K562 (cell line): ENCODE data around the gene DHRS11. TPM values are rescaled to one million over a fixed set of nuclear protein-coding genes. Genes with fewer than 3 reads are reported as not detected.
A peak's percentile ranks its signal among the peaks of the same experiment; 100 is the strongest.

ENCODE experiments used
- CXXC5 ChIP-seq: fragments of 250-450 bp; sonication (Bioruptor Pico); IDR thresholded peaks from 2 replicates; pipeline ENCODE4 v1.8.0; 2022; ENCODE audit warnings: inconsistent platforms, mild to moderate bottlenecking, moderate library complexity
- DMBX1 ChIP-seq: fragments of 250-450 bp; sonication (Bioruptor Pico); IDR thresholded peaks from 2 replicates; pipeline ENCODE4 v1.8.0; 2022; ENCODE audit warnings: inconsistent platforms, mild to moderate bottlenecking, moderate library complexity, borderline replicate concordance
- GATAD2B ChIP-seq: fragments of 450-650 bp; IDR thresholded peaks from 2 replicates; pipeline ENCODE4 v1.6.1; 2017; ENCODE audit warnings: mild to moderate bottlenecking, borderline replicate concordance
- HMGXB4 ChIP-seq: sonication (generic); formaldehyde crosslinking; IDR thresholded peaks from 2 replicates; pipeline ENCODE4 v1.8.1; 2023; ENCODE audit warnings: mild to moderate bottlenecking, missing genetic modification reagents
- KAT8 ChIP-seq: fragments of 450-650 bp; IDR thresholded peaks from 2 replicates; pipeline ENCODE4 v1.6.1; 2016; ENCODE audit warnings: low read depth, mild to moderate bottlenecking
- KDM2B ChIP-seq: fragments of 250-450 bp; sonication (Bioruptor Pico); IDR thresholded peaks from 2 replicates; pipeline ENCODE4 v1.8.0; 2021; ENCODE audit warnings: mild to moderate bottlenecking, moderate library complexity
- MBD2 ChIP-seq: sonication (generic); IDR thresholded peaks from 2 replicates; pipeline ENCODE4 v1.6.1; 2016; ENCODE audit warnings: low read depth, borderline replicate concordance
- NFRKB ChIP-seq: fragments of 450-650 bp; IDR thresholded peaks from 2 replicates; pipeline ENCODE4 v1.6.1; 2016; ENCODE audit warnings: low read depth
- PHF21A ChIP-seq: fragments of 450-650 bp; IDR thresholded peaks from 2 replicates; pipeline ENCODE4 v1.6.1; 2017; ENCODE audit warnings: low read depth, borderline replicate concordance
- POLR2AphosphoS2 ChIP-seq: IDR thresholded peaks from 2 replicates; pipeline ENCODE4 v1.6.1; 2012; ENCODE audit warnings: low read length, improper control_type of control experiment
- RBFOX2 ChIP-seq: fragments of 200-400 bp; formaldehyde crosslinking; IDR thresholded peaks from 2 replicates; pipeline ENCODE4 v1.6.1; 2017; ENCODE audit warnings: low read depth, mild to moderate bottlenecking, low read length, moderate library complexity
- SAP30 ChIP-seq: fragments of 200-600 bp; sonication (generic); IDR thresholded peaks from 2 replicates; pipeline ENCODE4 v1.6.1; 2012; ENCODE audit warnings: borderline replicate concordance, low read depth, mild to moderate bottlenecking, moderate library complexity, low read length, control low read depth, inconsistent platforms; ENCODE audit not compliant: insufficient read depth, poor library complexity, severe bottlenecking
- ZNF76 ChIP-seq: fragments of 250-450 bp; sonication (Bioruptor Pico); IDR thresholded peaks from 2 replicates; pipeline ENCODE4 v1.4.0; 2020; ENCODE audit warnings: mild to moderate bottlenecking, moderate library complexity, borderline replicate concordance
- polyA plus RNA-seq, 8 experiments: library from polyadenylated mRNA; depleted of rRNA in 4 of 8; stranded (reverse) in 5 of 8; unstranded in 3 of 8; fragments of >200 nt; fragmentation: Nextera tagmentation in 2 of 8; fragmentation: Illumina TruSeq in 1 of 8; extraction: Ambion mirVana in 2 of 8; extraction: Trizol in 1 of 8; gene quantifications; 2 replicates each; pipeline versions ENCODE4 v1.2.1 to v1.2.3, GENCODE V29; 2011 to 2014; ENCODE audit warnings: inconsistent platforms in 1 of 8, missing spikeins in 1 of 8
- total RNA-seq, 7 experiments: library from RNA; depleted of rRNA in 6 of 7; stranded (reverse); fragments of >200 nt in 6 of 7; fragmentation: Illumina TruSeq in 2 of 7; extraction: Trizol in 2 of 7; gene quantifications; 2 replicates each; pipeline versions ENCODE4 v1.2.1 to v1.2.3, GENCODE V29; 2011 to 2021; ENCODE audit warnings: low replicate concordance in 1 of 7
- TF ChIP-seq, protein P1 (sequence below), 2 experiments: fragments of 450-650 bp; formaldehyde crosslinking in 1 of 2; IDR thresholded peaks; 2 replicates each; pipeline versions ENCODE4 v1.4.0 to v1.6.1; 2014 to 2020; ENCODE audit warnings: mild to moderate bottlenecking in 2 of 2, borderline replicate concordance in 1 of 2, low read depth in 1 of 2
- TF ChIP-seq, protein P2 (sequence below): fragments of 450-650 bp; formaldehyde crosslinking; IDR thresholded peaks from 2 replicates; pipeline ENCODE4 v1.4.0; 2022; ENCODE audit warnings: missing genetic modification characterization

The DHRS11 gene
- total and polyA plus RNA-seq, 9 of the 15 experiments (the other 6 are each of a cell fraction or from before 2014, with no cell fraction given): 15.2 to 123 (median 59.8) TPM

DNA sequence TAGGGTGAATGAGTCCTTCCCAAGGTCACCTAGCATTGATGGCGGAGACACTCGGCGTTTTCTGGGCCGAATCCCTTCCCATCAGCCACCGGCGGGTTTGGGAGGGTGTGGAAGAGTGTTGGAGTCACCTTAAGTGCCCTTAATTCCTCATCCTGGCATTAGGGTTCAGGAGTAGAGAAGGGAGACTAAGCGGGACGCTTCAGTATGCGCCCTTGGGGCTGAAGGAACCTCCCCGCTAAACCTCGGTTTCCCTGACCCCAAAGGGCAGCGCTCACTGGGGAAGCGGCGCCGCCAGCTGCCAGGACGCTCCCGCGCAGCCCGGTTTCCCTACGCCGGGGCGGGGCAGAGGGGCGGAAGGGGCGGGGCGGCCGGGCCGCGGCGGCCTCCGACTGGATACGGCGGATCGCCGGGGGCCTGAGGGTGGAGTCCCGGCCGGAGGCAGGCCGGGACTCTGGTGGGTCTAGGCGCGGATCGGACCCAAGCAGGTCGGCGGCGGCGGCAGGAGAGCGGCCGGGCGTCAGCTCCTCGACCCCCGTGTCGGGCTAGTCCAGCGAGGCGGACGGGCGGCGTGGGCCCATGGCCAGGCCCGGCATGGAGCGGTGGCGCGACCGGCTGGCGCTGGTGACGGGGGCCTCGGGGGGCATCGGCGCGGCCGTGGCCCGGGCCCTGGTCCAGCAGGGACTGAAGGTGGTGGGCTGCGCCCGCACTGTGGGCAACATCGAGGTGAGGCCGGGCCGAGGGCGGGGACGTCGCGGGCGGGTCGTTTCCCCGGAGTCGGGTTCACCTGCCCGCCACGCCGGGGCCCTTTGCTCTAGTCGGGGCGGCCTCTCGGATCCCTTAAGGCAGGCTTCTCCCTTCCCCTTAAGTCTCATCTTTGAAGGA, at the start of gene DHRS11 (continued):
- TF ChIP-seq, protein P1, sequence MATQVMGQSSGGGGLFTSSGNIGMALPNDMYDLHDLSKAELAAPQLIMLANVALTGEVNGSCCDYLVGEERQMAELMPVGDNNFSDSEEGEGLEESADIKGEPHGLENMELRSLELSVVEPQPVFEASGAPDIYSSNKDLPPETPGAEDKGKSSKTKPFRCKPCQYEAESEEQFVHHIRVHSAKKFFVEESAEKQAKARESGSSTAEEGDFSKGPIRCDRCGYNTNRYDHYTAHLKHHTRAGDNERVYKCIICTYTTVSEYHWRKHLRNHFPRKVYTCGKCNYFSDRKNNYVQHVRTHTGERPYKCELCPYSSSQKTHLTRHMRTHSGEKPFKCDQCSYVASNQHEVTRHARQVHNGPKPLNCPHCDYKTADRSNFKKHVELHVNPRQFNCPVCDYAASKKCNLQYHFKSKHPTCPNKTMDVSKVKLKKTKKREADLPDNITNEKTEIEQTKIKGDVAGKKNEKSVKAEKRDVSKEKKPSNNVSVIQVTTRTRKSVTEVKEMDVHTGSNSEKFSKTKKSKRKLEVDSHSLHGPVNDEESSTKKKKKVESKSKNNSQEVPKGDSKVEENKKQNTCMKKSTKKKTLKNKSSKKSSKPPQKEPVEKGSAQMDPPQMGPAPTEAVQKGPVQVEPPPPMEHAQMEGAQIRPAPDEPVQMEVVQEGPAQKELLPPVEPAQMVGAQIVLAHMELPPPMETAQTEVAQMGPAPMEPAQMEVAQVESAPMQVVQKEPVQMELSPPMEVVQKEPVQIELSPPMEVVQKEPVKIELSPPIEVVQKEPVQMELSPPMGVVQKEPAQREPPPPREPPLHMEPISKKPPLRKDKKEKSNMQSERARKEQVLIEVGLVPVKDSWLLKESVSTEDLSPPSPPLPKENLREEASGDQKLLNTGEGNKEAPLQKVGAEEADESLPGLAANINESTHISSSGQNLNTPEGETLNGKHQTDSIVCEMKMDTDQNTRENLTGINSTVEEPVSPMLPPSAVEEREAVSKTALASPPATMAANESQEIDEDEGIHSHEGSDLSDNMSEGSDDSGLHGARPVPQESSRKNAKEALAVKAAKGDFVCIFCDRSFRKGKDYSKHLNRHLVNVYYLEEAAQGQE (IDR thresholded peaks at IDR 0.05; ENCODE audit: borderline replicate concordance): peak; percentile 8
- TF ChIP-seq, protein P1 (CRISPR knock-in tag; IDR thresholded peaks at IDR 0.05; ENCODE audit: low read depth): 0 out of 2 replicates have a peak, but pooled peaks have one; percentile 64
- TF ChIP-seq KDM2B (CRISPR knock-in tag): 0 out of 2 replicates have a peak, but pooled peaks have one; percentile 13
- TF ChIP-seq RBFOX2: peak; percentile 80
- peak; percentile 50 for TF ChIP-seq CXXC5
- TF ChIP-seq NFRKB: peak; percentile 28; the same call in 1 of the 2 replicates
- peak; percentile 28; the same call in 1 of the 2 replicates for TF ChIP-seq MBD2
- TF ChIP-seq DMBX1: no peak
- TF ChIP-seq, protein P2, sequence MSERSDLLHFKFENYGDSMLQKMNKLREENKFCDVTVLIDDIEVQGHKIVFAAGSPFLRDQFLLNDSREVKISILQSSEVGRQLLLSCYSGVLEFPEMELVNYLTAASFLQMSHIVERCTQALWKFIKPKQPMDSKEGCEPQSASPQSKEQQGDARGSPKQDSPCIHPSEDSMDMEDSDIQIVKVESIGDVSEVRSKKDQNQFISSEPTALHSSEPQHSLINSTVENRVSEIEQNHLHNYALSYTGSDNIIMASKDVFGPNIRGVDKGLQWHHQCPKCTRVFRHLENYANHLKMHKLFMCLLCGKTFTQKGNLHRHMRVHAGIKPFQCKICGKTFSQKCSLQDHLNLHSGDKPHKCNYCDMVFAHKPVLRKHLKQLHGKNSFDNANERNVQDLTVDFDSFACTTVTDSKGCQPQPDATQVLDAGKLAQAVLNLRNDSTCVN (CRISPR knock-in tag): no peak
- peak; percentile 68; the same call in 1 of the 2 replicates for TF ChIP-seq POLR2AphosphoS2
- TF ChIP-seq ZNF76 (CRISPR knock-in tag): no peak
- no peak for TF ChIP-seq PHF21A
- peak; percentile 51; the same call in 1 of the 2 replicates for TF ChIP-seq GATAD2B
- no peak for TF ChIP-seq KAT8
- TF ChIP-seq SAP30: peak; percentile 33
- TF ChIP-seq HMGXB4 (CRISPR knock-in tag): no peak
